HG03060 (cell line): ENCODE measurements around the gene DPH2.

Source experiments
- ATAC-seq: cut with Tn5 transposase; IDR thresholded peaks from one replicate; pipeline ENCODE4 v1.9.1; 2021; ENCODE audit warnings: low read depth, moderate number of reproducible peaks; ENCODE audit not compliant: unreplicated experiment

DPH2 gene

GRCh38 chr1:43965316-43965715 is 4.5 kb upstream of the DPH2 start:
- no peak for ATAC-seq

GRCh38 chr1:43968348-43968948 is 1.4 kb upstream of the DPH2 start:
- ATAC-seq, result no peak

- ATAC-seq, result no peak
These were observed 429 bp upstream of the DPH2 start for GRCh38 chr1:43969416-43969745.

GRCh38 chr1:43970502-43970901 is 692 bp downstream of the DPH2 start:
- no peak for ATAC-seq

- no peak for ATAC-seq
These were observed 1.1 kb downstream of the DPH2 start for GRCh38 chr1:43970911-43971310.

GRCh38 chr1:43971336-43971980 is 1.6 kb downstream of the DPH2 start:
- no peak for ATAC-seq

GRCh38 chr1:43973981-43974442 is 4.2 kb downstream of the DPH2 start:
- no peak for ATAC-seq

GRCh38 chr1:43974443-43975248 is 4.8 kb downstream of the DPH2 start, which contains the start of gene ATP6V0B:
TSS of gene ATP6V0B (plus strand) at chr1:43974960. CDS start at chr1:43975041, 81 bp downstream.
- peak; percentile 44 for ATAC-seq

GRCh38 chr1:43975249-43975961 is 5.6 kb downstream of the DPH2 start:
- no peak for ATAC-seq

- ATAC-seq, result no peak
These were observed 6.2 kb downstream of the DPH2 start for GRCh38 chr1:43976045-43976444.

- ATAC-seq, result no peak
These were observed 7.1 kb downstream of the DPH2 start for GRCh38 chr1:43976890-43977289.

GRCh38 chr1:43977376-43978263 is 7.8 kb downstream of the DPH2 start:
- no peak for ATAC-seq

GRCh38 chr1:43978264-43978550 is 8.4 kb downstream of the DPH2 start:
- ATAC-seq, result no peak

- no peak for ATAC-seq
These were observed 8.9 kb downstream of the DPH2 start, which contains the start of gene B4GALT2 for GRCh38 chr1:43978551-43979260. TSS of gene B4GALT2 (plus strand) at chr1:43979210. CDS start at chr1:43981161, 1,951 bp downstream.

GRCh38 chr1:43979261-43979527 is 9.4 kb downstream of the DPH2 start:
- ATAC-seq, result no peak

GRCh38 chr1:43979528-43980254 is 9.9 kb downstream of the DPH2 start:
- no peak for ATAC-seq

GRCh38 chr1:43980255-43981134 is 10.7 kb downstream of the DPH2 start:
- ATAC-seq, result no peak

GRCh38 chr1:43981135-43981491 is 11.3 kb downstream of the DPH2 start:
- no peak for ATAC-seq
